SK-N-SH (cell line): Measurements from ENCODE around the gene CBLIF. TPM values are rescaled to one million over a fixed set of nuclear protein-coding genes. Genes with fewer than 3 reads are reported as not detected.

Experiments used
- CTCF ChIA-PET: fragments of 300-600, 350-600 bp; formaldehyde crosslinking; extraction: SDS; loops from one replicate; lab custom pipeline; 2021; lab: Yijun Ruan, JAX
- POLR2A ChIA-PET: fragments of 350-600 bp; sonication (Branson Sonifier 250); formaldehyde crosslinking; extraction: SDS; loops from one replicate; lab custom pipeline; 2020; ENCODE audit warnings: antibody characterized with exemption, inconsistent platforms; lab: Yijun Ruan, JAX
- DNase-seq: peaks from one replicate; pipeline ENCODE4 v3.0.0; 2012
- H2AFZ ChIP-seq: fragments of 200-600 bp; sonication (generic); 2 replicates; pipeline ENCODE4 v1.8.1; 2016; ENCODE audit warnings: antibody characterized with exemption, mild to moderate bottlenecking, low read depth
- H3F3A ChIP-seq: fragments of 200-600 bp; sonication (generic); replicated peaks from 2 replicates; pipeline ENCODE3; 2016; ENCODE audit warnings: antibody characterized with exemption, mild to moderate bottlenecking; ENCODE audit not compliant: insufficient read depth
- H3K27ac ChIP-seq, 2 experiments: fragments of 200-500 bp in 1 of 2; fragments of 200-600 bp in 1 of 2; sonication (Bioruptor generic) in 1 of 2; sonication (generic), shearing (Covaris generic) in 1 of 2; 2 replicates each; pipeline versions ENCODE4 v1.5.1 to v1.6.1; 2014 to 2016; ENCODE audit warnings: low read depth in 2 of 2, inconsistent platforms in 1 of 2, low read length in 1 of 2, mild to moderate bottlenecking in 1 of 2, mixed read lengths in 1 of 2
- H3K27me3 ChIP-seq: fragments of 200-600 bp; sonication (generic), shearing (Covaris generic); 2 replicates; pipeline ENCODE4 v1.6.1; 2016; ENCODE audit warnings: mixed run types; ENCODE audit not compliant: insufficient read depth
- H3K36me3 ChIP-seq, 2 experiments: fragments of 200-500 bp in 1 of 2; fragments of 200-600 bp in 1 of 2; sonication (Bioruptor generic) in 1 of 2; sonication (generic) in 1 of 2; replicated peaks in 1 of 2; 2 replicates each; pipeline versions ENCODE3 to v1.5.1; 2014 to 2016; ENCODE audit warnings: low read length in 1 of 2, mild to moderate bottlenecking in 1 of 2; ENCODE audit not compliant: insufficient read depth in 2 of 2, control insufficient read depth in 1 of 2
- H3K4me1 ChIP-seq, 2 experiments: fragments of 200-500 bp in 1 of 2; fragments of 200-600 bp in 1 of 2; sonication (Bioruptor generic) in 1 of 2; sonication (generic), shearing (Covaris generic) in 1 of 2; 2 replicates each; pipeline versions ENCODE4 v1.5.1 to v1.6.1; 2014 to 2016; ENCODE audit warnings: low read depth in 1 of 2, low read length in 1 of 2, mixed run types in 1 of 2; ENCODE audit not compliant: insufficient read depth in 2 of 2, control insufficient read depth in 1 of 2
- H3K4me2 ChIP-seq: fragments of 200-600 bp; sonication (generic), shearing (Covaris generic); 2 replicates; pipeline ENCODE4 v1.6.1; 2017; ENCODE audit warnings: mixed run types
- H3K4me3 ChIP-seq, 2 experiments: fragments of 200-500 bp in 1 of 2; fragments of 200-600 bp in 1 of 2; sonication (Bioruptor generic) in 1 of 2; sonication (generic), shearing (Covaris generic) in 1 of 2; 2 replicates each; pipeline versions ENCODE4 v1.5.1 to v1.8.1; 2014 to 2016; ENCODE audit warnings: low read depth in 2 of 2, inconsistent platforms in 1 of 2, low read length in 1 of 2, mild to moderate bottlenecking in 1 of 2, mixed read lengths in 1 of 2, moderate library complexity in 1 of 2
- H3K79me2 ChIP-seq: fragments of 200-600 bp; sonication (generic); 2 replicates; pipeline ENCODE4 v1.8.1; 2017; ENCODE audit warnings: mild to moderate bottlenecking; ENCODE audit not compliant: insufficient read depth
- H3K9ac ChIP-seq: fragments of 200-600 bp; sonication (generic); 2 replicates; pipeline ENCODE4 v1.6.1; 2017; ENCODE audit warnings: mixed run types
- H3K9me2 ChIP-seq: fragments of 200-600 bp; sonication (generic); 2 replicates; pipeline ENCODE4 v1.6.1; 2017; ENCODE audit warnings: mixed run types
- H3K9me3 ChIP-seq: fragments of 200-600 bp; sonication (generic); 2 replicates; pipeline ENCODE4 v1.6.1; 2017; ENCODE audit warnings: mixed run types, mild to moderate bottlenecking, moderate library complexity
- H4K20me1 ChIP-seq: fragments of 200-600 bp; sonication (generic); 2 replicates; pipeline ENCODE4 v1.6.1; 2017; ENCODE audit warnings: mild to moderate bottlenecking, mixed run types; ENCODE audit not compliant: insufficient read depth
- ELF1 ChIP-seq: IDR thresholded peaks from 2 replicates; pipeline ENCODE4 v1.4.0; 2012
- EP300 ChIP-seq, 2 experiments: IDR thresholded peaks; 2 replicates each; pipeline versions ENCODE4 v1.4.0 to v1.6.1; 2012; ENCODE audit warnings: borderline replicate concordance in 1 of 2, low read depth in 1 of 2, low read length in 1 of 2
- EZH2phosphoT487 ChIP-seq: fragments of 200-600 bp; sonication (generic); IDR thresholded peaks from 2 replicates; pipeline ENCODE4 v1.6.1; 2017; ENCODE audit warnings: low read depth, mixed run types, mild to moderate bottlenecking, antibody characterized with exemption, moderate library complexity, borderline replicate concordance
- FOXJ3 ChIP-seq: sonication (generic); formaldehyde crosslinking; IDR thresholded peaks from 2 replicates; pipeline ENCODE4 v1.5.1; 2020; ENCODE audit warnings: mild to moderate bottlenecking, missing genetic modification reagents
- GABPA ChIP-seq: IDR thresholded peaks from 2 replicates; pipeline ENCODE4 v1.4.0; 2012; ENCODE audit warnings: low read depth, mild to moderate bottlenecking
- JUND ChIP-seq: IDR thresholded peaks from 2 replicates; pipeline ENCODE4 v1.4.0; 2012
- MEF2A ChIP-seq: IDR thresholded peaks from 2 replicates; pipeline ENCODE4 v1.4.0; 2012; ENCODE audit warnings: low read depth, borderline replicate concordance
- MXI1 ChIP-seq: IDR thresholded peaks from 2 replicates; pipeline ENCODE4 v1.6.1; 2012; ENCODE audit warnings: mild to moderate bottlenecking, low read depth, low read length, improper control_type of control experiment
- WGBS: methylation state at CpG from one replicate; pipeline ENCODE4 v1.1.6; 2017; ENCODE audit warnings: low lambda C conversion rate; 5-methylcytosine and 5-hydroxymethylcytosine counted together
- polyA plus RNA-seq, 3 experiments: library from polyadenylated mRNA; depleted of rRNA; stranded (reverse); fragments of >200 nt; gene quantifications; 2 replicates each; pipeline ENCODE4 v1.2.3, GENCODE V29; 2012
- TF ChIP-seq, protein P1 (sequence below): IDR thresholded peaks from 2 replicates; pipeline ENCODE4 v1.6.1; 2012; ENCODE audit warnings: mild to moderate bottlenecking, low read depth, low read length, moderate library complexity
- TF ChIP-seq, protein P2 (sequence below): IDR thresholded peaks from 2 replicates; pipeline ENCODE4 v1.4.0; 2012; ENCODE audit warnings: low read depth, borderline replicate concordance
- TF ChIP-seq, protein P3 (sequence below): fragments of 150-350 bp; IDR thresholded peaks from 2 replicates; pipeline ENCODE4 v1.6.1; 2016; ENCODE audit warnings: mild to moderate bottlenecking, low read depth, low read length

CBLIF gene
- polyA plus RNA-seq, 1 of the 3 experiments (the other 2 are of a cell fraction), result not detected

DNA sequence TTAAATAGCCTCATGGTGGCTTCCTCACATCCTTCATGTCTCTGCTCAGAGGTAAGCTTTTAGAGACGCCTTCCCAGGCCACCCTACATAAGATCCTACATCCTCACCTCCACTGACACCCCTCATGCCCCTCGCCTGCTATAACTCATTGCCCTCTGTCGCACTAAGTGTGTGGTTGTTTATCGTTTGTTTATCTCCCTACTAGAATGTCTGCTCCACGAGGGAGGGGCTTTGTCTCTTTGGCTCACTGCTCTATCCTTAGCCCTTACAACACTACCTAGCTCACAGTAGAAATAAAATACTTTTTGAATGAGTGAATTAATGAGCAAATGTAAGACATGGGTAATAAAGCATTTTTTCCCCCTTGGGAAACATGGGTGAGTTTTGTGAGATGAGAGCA is 1.3 kb upstream of the CBLIF start:
- ChIA-PET CTCF (interaction anchor here (1.3 to 1.4 kb wide), 2 partner anchors 10 to 24 kb away, joined by 3 to 4 read pairs; no protein-coding TSS in a partner anchor), POLR2A (no interaction called here)
- no peaks in the 10 kb centered on the region for H3K9me3 ChIP-seq
- no peaks in the 10 kb centered on the region for H3K4me1 ChIP-seq
- no peaks in the 10 kb centered on the region for H3F3A ChIP-seq
- TF ChIP-seq ELF1, result no peak
- no peak for TF ChIP-seq MXI1
- TF ChIP-seq, protein P1, sequence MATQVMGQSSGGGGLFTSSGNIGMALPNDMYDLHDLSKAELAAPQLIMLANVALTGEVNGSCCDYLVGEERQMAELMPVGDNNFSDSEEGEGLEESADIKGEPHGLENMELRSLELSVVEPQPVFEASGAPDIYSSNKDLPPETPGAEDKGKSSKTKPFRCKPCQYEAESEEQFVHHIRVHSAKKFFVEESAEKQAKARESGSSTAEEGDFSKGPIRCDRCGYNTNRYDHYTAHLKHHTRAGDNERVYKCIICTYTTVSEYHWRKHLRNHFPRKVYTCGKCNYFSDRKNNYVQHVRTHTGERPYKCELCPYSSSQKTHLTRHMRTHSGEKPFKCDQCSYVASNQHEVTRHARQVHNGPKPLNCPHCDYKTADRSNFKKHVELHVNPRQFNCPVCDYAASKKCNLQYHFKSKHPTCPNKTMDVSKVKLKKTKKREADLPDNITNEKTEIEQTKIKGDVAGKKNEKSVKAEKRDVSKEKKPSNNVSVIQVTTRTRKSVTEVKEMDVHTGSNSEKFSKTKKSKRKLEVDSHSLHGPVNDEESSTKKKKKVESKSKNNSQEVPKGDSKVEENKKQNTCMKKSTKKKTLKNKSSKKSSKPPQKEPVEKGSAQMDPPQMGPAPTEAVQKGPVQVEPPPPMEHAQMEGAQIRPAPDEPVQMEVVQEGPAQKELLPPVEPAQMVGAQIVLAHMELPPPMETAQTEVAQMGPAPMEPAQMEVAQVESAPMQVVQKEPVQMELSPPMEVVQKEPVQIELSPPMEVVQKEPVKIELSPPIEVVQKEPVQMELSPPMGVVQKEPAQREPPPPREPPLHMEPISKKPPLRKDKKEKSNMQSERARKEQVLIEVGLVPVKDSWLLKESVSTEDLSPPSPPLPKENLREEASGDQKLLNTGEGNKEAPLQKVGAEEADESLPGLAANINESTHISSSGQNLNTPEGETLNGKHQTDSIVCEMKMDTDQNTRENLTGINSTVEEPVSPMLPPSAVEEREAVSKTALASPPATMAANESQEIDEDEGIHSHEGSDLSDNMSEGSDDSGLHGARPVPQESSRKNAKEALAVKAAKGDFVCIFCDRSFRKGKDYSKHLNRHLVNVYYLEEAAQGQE, result no peak
- TF ChIP-seq MEF2A, result no peak
- TF ChIP-seq EP300 (IDR thresholded peaks at IDR 0.05; ENCODE audit: borderline replicate concordance in 1 of 2, low read depth in 1 of 2, low read length in 1 of 2), result no peak
- TF ChIP-seq, protein P2, sequence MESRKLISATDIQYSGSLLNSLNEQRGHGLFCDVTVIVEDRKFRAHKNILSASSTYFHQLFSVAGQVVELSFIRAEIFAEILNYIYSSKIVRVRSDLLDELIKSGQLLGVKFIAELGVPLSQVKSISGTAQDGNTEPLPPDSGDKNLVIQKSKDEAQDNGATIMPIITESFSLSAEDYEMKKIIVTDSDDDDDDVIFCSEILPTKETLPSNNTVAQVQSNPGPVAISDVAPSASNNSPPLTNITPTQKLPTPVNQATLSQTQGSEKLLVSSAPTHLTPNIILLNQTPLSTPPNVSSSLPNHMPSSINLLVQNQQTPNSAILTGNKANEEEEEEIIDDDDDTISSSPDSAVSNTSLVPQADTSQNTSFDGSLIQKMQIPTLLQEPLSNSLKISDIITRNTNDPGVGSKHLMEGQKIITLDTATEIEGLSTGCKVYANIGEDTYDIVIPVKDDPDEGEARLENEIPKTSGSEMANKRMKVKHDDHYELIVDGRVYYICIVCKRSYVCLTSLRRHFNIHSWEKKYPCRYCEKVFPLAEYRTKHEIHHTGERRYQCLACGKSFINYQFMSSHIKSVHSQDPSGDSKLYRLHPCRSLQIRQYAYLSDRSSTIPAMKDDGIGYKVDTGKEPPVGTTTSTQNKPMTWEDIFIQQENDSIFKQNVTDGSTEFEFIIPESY, result no peak
- TF ChIP-seq EZH2phosphoT487, result no peak
- TF ChIP-seq, protein P3, sequence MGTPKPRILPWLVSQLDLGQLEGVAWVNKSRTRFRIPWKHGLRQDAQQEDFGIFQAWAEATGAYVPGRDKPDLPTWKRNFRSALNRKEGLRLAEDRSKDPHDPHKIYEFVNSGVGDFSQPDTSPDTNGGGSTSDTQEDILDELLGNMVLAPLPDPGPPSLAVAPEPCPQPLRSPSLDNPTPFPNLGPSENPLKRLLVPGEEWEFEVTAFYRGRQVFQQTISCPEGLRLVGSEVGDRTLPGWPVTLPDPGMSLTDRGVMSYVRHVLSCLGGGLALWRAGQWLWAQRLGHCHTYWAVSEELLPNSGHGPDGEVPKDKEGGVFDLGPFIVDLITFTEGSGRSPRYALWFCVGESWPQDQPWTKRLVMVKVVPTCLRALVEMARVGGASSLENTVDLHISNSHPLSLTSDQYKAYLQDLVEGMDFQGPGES, result no peak
- TF ChIP-seq JUND, result no peak
- no peak for TF ChIP-seq FOXJ3 (CRISPR knock-in tag)
- no peak for TF ChIP-seq GABPA
- no peak for DNase-seq
- H2AFZ ChIP-seq, result no peak overlapping the region
- WGBS, result 15% methylated on average over 5 of the region's 5 CpGs
- H3K9me2 ChIP-seq, result no peaks in the 10 kb centered on the region
- no peak overlapping the region for H3K9ac ChIP-seq
- no peaks in the 10 kb centered on the region; the same call in 1 of the 2 replicates for H3K27me3 ChIP-seq
- H3K27ac ChIP-seq, result no peak overlapping the region
- H3K36me3 ChIP-seq, result no peaks in the 10 kb centered on the region
- H4K20me1 ChIP-seq, result no peaks in the 10 kb centered on the region
- H3K4me2 ChIP-seq, result no peak overlapping the region
- H3K4me3 ChIP-seq, result no peak overlapping the region
- no peaks in the 10 kb centered on the region for H3K79me2 ChIP-seq
